Fibroblast of villous mesenchyme (primary cell): ENCODE results near the gene FOXM1. TPM values are rescaled to one million over a fixed set of nuclear protein-coding genes. Genes with fewer than 3 reads are reported as not detected.

Source experiments
- DNase-seq: peaks from one replicate; pipeline ENCODE4 v3.0.0-alpha.2; 2010; ENCODE audit warnings: low read depth
- H3K4me3 ChIP-seq: 2 replicates; pipeline ENCODE4 v1.5.1; 2011; ENCODE audit warnings: low read depth, mild to moderate bottlenecking, low read length
- CTCF ChIP-seq: IDR thresholded peaks from 2 replicates; pipeline ENCODE4 v1.5.1; 2012; ENCODE audit warnings: low read depth, mild to moderate bottlenecking, low read length; ENCODE audit not compliant: insufficient read depth
- total RNA-seq: library from RNA; depleted of rRNA; stranded (reverse); fragments of >200 nt; gene quantifications from 2 replicates; pipeline ENCODE4 v1.2.3, GENCODE V29; 2012

FOXM1 gene
- 16.4 and 17.7 TPM in 2 replicates for total RNA-seq

DNA sequence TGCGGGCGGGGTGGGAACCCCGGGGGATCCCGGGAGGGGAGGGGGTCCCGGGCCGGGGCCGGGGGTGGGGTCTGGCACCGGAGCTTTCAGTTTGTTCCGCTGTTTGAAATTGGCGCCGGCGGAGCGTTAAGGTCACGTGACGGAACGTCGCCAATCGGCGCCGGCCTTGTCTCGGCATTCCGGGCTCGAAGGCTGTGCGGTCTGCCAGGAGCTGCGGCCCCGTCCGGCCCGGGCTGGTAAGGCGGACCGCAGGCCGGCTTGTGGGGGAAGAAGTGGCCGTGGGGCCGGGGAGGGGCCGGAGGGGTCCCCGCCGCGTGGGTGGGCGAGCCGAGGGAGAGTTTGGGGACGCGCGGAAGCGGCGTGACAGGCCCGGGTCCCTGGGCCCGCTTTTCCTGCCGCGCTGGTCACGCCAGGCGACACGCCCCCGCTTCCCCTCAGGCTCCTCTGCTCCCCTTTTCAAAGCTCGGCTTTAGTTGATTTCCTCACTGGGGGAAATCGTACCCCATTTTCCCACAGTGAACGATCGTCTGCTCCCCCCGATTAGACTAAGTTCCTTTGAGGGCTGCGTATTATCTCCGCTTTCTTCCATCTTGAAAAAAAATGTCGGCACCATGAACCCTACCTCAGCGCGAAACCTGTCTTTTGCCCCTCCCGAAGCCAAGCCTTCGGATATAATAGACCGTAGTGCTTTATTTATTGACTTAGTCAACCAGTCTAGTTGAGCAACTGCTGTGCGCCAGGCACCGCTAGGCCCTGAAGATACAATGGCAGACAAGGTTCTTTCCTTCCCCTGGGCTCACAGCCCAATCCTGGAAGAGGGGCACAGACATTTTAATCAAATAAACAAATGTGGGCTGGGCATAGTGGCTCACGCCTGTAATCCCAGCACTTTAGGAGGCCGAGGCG is at the start of gene FOXM1, which contains the start of gene RHNO1:
Gene FOXM1, minus strand, starts transcription at position 128 of the 906 bp plus-strand sequence. CDS start 2,696 bp downstream, outside the sequence.
Gene RHNO1, plus strand, starts transcription at position 177 of the 906 bp plus-strand sequence. CDS start 8,144 bp downstream, outside the sequence.
- peak within 1 kb of the TSS; percentile 82 for H3K4me3 ChIP-seq
- peak; percentile 6 for TF ChIP-seq CTCF
- peak; percentile 89 for DNase-seq

GRCh38 chr12:2925322-2925995 is 48.5 kb upstream of the FOXM1 start:
- H3K4me3 ChIP-seq, result no peak overlapping the region
- TF ChIP-seq CTCF, result no peak
- DNase-seq, result no peak

DNA sequence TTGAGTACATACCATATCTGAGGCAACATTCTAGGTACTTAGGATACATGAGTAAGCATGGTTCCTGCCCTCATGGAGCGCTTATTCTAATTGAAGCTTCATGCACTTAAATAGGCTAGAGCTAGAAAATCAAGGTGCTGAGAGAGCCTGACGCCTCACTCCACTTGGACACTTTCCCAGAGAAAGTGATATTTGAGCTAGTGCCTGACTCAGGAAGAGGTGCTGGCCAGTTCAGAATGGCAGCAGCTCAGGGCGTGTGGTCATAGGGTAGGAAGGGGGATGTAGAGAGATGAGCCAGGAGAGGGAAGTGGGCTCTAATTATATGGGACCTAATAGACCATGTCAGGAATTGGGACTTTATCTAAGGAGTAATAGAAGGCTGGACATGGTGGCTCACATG is 47.0 kb upstream of the FOXM1 start:
- H3K4me3 ChIP-seq, result no peak overlapping the region
- peak; percentile 7 for DNase-seq
- TF ChIP-seq CTCF, result no peak

GRCh38 chr12:2923057-2923456 is 46.1 kb upstream of the FOXM1 start:
- no peak for TF ChIP-seq CTCF
- no peak for DNase-seq
- no peak overlapping the region for H3K4me3 ChIP-seq

DNA sequence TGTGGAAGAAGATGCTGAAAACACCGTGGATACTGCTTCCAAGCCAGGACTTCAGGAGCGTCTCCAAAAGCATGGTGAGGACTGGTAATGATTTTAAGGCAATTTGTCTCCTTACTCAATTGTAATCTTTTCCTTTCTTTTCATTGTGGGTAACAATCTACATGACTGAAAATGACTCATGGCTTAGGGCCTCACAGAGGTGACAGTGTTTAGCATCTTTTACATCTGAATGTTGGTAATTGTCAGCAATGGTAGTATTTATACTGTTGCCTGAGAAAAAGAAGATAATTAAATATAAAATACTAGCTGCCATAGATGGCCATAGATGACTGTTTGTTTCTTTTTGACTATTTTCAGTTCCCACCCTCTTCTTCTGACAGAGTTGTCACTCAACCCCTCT is 45.4 kb upstream of the FOXM1 start:
- TF ChIP-seq CTCF, result no peak
- DNase-seq, result peak; percentile 4
- no peak overlapping the region for H3K4me3 ChIP-seq

DNA sequence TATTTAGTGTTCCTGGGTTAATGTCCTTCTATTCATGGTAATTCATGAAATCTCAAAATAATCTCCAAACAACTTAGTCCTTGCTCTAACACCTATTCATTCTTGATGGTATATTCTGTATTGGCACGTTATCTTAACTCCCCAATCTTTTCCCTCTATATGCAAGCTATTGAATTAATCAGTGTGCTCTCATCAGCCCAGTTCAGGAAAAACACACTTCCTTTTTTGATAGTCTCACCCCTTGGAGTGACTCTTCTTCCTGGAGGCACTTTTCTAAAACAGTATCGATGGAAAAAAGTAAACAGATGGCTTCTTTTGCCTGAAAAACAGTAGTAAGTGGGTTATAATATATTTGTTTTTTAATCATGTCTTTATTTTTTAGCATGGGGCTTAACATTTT is 42.3 kb upstream of the FOXM1 start:
- DNase-seq, result no peak
- H3K4me3 ChIP-seq, result no peak overlapping the region
- no peak for TF ChIP-seq CTCF
